ENCODE measurements around the gene GAK.
"Not testable (repeated sequence)": the region's sequence is repeated elsewhere in the genome, so short reads cannot be mapped to it uniquely, and the experiment has no call there.

Gene GAK

GRCh38 chr4:808860-809570, 123.1 kb downstream of the GAK start:
- no peak for DNase-seq

- no peak for DNase-seq
These were observed 124.3 kb downstream of the GAK start for GRCh38 chr4:807792-808191.

GRCh38 chr4:806979-807378, 125.1 kb downstream of the GAK start:
- DNase-seq = not testable (repeated sequence)

- DNase-seq = no peak
These were observed 127.3 kb downstream of the GAK start for GRCh38 chr4:804804-805203.

- no peak for DNase-seq
These were observed 128.2 kb downstream of the GAK start for GRCh38 chr4:803884-804283.

- no peak for DNase-seq
These were observed 130.5 kb downstream of the GAK start for GRCh38 chr4:801436-802124.

Data from CD4-positive, alpha-beta T cell treated with Interleukin-12 subunit alpha and Interleukin-12 subunit beta, for 1 hour (primary cell).